IPS-18a (cell line): ENCODE data around the gene PRUNE2.
A peak's percentile ranks its signal among the peaks of the same experiment; 100 is the strongest.
"Not testable (repeated sequence)": the region's sequence is repeated elsewhere in the genome, so short reads cannot be mapped to it uniquely, and the experiment has no call there.

ENCODE experiments used
- H3K27ac ChIP-seq: one replicate; pipeline ENCODE4 v1.5.1; 2013; ENCODE audit warnings: low read length
- H3K27me3 ChIP-seq: one replicate; pipeline ENCODE4 v1.6.1; 2013; ENCODE audit warnings: mild to moderate bottlenecking, low read length; ENCODE audit not compliant: control insufficient read depth, insufficient read depth
- H3K36me3 ChIP-seq: one replicate; pipeline ENCODE4 v1.6.1; 2013; ENCODE audit warnings: low read depth, low read length; ENCODE audit not compliant: control insufficient read depth
- H3K4me1 ChIP-seq: one replicate; pipeline ENCODE4 v1.6.1; 2013; ENCODE audit warnings: low read depth, low read length; ENCODE audit not compliant: control insufficient read depth
- H3K4me3 ChIP-seq: one replicate; pipeline ENCODE4 v1.5.1; 2013; ENCODE audit warnings: low read length
- H3K9ac ChIP-seq: one replicate; pipeline ENCODE4 v1.6.1; 2013; ENCODE audit warnings: mild to moderate bottlenecking, low read length, moderate library complexity
- H3K9me3 ChIP-seq: one replicate; pipeline ENCODE4 v1.6.1; 2013; ENCODE audit warnings: low read depth, low read length; ENCODE audit not compliant: control insufficient read depth

Gene PRUNE2

DNA sequence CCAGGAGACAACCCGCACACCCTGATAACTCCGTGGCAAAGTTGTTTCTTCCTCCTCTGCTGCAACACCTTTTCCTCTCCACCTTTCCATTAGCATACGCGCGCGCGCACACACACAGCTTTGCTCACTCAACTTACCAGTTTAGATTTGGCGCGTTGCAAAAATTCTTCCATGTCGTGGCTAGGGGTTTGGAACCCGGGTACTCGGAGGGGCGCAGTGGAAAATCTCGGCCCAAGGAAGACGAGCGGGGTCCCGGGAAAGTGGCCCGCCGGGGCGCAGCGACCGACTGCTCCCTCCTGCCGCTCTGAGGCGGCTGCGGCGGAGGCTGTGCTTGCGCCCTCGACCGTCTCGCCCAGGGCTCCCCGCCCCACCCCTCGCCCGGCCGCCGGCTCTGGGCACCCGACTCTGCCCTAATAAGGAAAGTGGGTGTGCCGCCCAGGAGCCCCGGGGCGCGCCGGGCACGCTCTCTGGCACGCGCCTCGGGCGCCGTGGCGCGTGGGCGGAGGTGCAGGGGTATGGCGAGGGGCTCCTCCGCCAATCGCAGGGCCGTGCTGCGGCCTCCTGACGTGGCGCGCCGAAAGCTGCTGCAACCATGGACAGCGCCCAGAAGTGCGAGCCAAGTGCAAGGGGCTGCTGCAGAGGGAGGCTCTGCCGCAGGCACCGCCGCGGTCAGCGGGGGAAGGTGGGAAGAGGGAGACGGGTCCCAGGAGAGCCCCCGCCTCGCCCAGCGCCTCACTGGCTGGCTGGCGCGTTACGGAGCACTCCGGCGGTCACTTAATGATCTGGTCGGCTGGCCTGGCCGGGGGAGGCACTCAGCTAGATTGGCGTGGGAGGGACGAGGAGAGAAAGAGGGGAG, at the start of gene PRUNE2:
PRUNE2 (minus strand) TSS at position 324 of the 856 bp plus-strand sequence; CDS start at position 173, 151 bp downstream.
- Histone ChIP-seq H3K27ac (no peak within 1 kb of the TSS), H3K9me3 (no peaks in the 10 kb centered on the region), H3K36me3 (no peaks in the 10 kb centered on the region), H3K9ac (peak within 1 kb of the TSS; percentile 70), H3K4me3 (peak within 1 kb of the TSS; percentile 94), H3K27me3 (peaks cover 43% of the 10 kb centered on the region), H3K4me1 (peaks cover 12% of the 10 kb centered on the region)

DNA sequence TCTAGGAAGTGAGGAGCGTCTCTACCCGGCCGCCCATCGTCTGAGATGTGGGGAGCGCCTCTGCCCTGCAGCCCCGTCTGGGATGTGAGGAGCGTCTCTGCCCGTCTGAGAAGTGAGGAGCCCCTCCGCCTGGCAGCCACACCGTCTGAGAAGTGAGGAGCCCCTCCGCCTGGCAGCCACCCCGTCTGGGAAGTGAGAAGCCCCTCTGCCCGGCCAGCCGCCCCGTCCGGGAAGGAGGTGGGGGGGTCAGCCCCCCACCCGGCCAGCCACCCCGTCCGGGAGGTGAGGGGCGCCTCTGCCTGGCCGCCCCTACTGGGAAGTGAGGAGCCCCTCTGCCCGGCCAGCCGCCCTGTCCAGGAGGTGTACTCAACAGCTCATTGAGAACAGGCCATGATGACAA, 49.5 kb upstream of the PRUNE2 start:
- not testable (repeated sequence) for H3K4me1 ChIP-seq, H3K9ac ChIP-seq, H3K27me3 ChIP-seq, H3K27ac ChIP-seq, H3K4me3 ChIP-seq, H3K36me3 ChIP-seq, H3K9me3 ChIP-seq

- Histone ChIP-seq H3K4me1 (no peaks in the 10 kb centered on the region), H3K9ac (no peak overlapping the region), H3K36me3 (no peaks in the 10 kb centered on the region), H3K4me3 (no peak overlapping the region), H3K27me3 (no peaks in the 10 kb centered on the region), H3K27ac (no peak overlapping the region), H3K9me3 (no peaks in the 10 kb centered on the region)
These were observed 44.0 kb upstream of the PRUNE2 start for GRCh38 chr9:76949865-76950264.

DNA sequence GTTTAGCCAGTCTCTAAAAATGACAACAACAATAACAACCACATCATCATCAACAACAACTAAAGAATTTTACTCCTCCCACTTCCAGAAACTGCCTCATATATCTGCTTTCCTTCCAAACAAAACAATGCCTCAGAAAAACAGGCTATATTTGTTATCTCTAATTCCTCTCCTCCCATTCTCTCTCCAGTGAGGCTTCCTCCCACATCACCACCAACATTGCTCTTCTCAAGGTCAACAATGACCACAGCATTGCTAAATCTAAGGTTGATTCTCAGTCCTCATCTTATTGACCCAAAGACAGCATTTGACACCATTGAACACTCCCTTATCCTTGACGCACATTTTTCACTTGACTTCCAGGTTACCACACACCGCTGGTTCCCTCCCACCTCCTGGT, 38.1 kb upstream of the PRUNE2 start:
- Histone ChIP-seq H3K4me1 (no peaks in the 10 kb centered on the region), H3K9ac (no peak overlapping the region), H3K36me3 (no peaks in the 10 kb centered on the region), H3K27me3 (no peaks in the 10 kb centered on the region), H3K27ac (no peak overlapping the region), H3K9me3 (no peaks in the 10 kb centered on the region), H3K4me3 (no peak overlapping the region)

DNA sequence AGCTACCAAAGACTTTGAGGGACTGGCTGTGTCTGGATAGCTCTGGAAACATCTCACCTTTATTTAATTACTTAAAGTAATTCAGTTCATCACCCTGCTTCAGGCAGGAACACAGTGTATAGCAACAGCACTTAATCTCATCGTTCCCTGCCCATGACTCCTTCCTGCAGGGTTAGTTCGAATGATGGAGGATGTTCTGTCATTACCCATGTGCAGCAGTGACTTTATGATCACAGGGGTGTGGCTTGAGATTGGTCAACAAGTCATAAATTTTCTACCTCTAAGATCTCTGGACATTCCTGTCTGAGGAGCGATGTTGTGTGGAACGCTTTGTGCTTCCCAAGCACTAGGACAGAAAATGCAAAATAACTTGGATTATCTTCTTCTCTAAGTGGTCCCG, 37.1 kb upstream of the PRUNE2 start:
- H3K27me3 ChIP-seq = no peaks in the 10 kb centered on the region
- no peaks in the 10 kb centered on the region for H3K4me1 ChIP-seq
- H3K36me3 ChIP-seq = no peaks in the 10 kb centered on the region
- no peak overlapping the region for H3K4me3 ChIP-seq
- H3K27ac ChIP-seq = no peak overlapping the region
- H3K9me3 ChIP-seq = no peaks in the 10 kb centered on the region
- H3K9ac ChIP-seq = no peak overlapping the region

- peaks cover 2% of the 10 kb centered on the region for H3K4me1 ChIP-seq
- H3K9ac ChIP-seq = no peak overlapping the region
- H3K27ac ChIP-seq = no peak overlapping the region
- H3K27me3 ChIP-seq = no peaks in the 10 kb centered on the region
- H3K4me3 ChIP-seq = no peak overlapping the region
- no peaks in the 10 kb centered on the region for H3K36me3 ChIP-seq
- H3K9me3 ChIP-seq = no peaks in the 10 kb centered on the region
These were observed 26.8 kb upstream of the PRUNE2 start for GRCh38 chr9:76932757-76933156.

GRCh38 chr9:76932265-76932664, 26.4 kb upstream of the PRUNE2 start:
- Histone ChIP-seq H3K9me3 (no peaks in the 10 kb centered on the region), H3K27me3 (no peaks in the 10 kb centered on the region), H3K9ac (no peak overlapping the region), H3K4me3 (no peak overlapping the region), H3K36me3 (no peaks in the 10 kb centered on the region), H3K27ac (no peak overlapping the region), H3K4me1 (peaks cover 2% of the 10 kb centered on the region)

GRCh38 chr9:76927540-76928240, 21.8 kb upstream of the PRUNE2 start:
- Histone ChIP-seq H3K9me3 (no peaks in the 10 kb centered on the region), H3K27ac (no peak overlapping the region), H3K9ac (no peak overlapping the region), H3K27me3 (no peaks in the 10 kb centered on the region), H3K4me3 (no peak overlapping the region), H3K36me3 (no peaks in the 10 kb centered on the region), H3K4me1 (no peaks in the 10 kb centered on the region)

- Histone ChIP-seq H3K4me3 (no peak overlapping the region), H3K27me3 (no peaks in the 10 kb centered on the region), H3K9me3 (no peaks in the 10 kb centered on the region), H3K36me3 (no peaks in the 10 kb centered on the region), H3K27ac (no peak overlapping the region), H3K9ac (no peak overlapping the region), H3K4me1 (no peaks in the 10 kb centered on the region)
These were observed 20.9 kb upstream of the PRUNE2 start for GRCh38 chr9:76926846-76927245.

DNA sequence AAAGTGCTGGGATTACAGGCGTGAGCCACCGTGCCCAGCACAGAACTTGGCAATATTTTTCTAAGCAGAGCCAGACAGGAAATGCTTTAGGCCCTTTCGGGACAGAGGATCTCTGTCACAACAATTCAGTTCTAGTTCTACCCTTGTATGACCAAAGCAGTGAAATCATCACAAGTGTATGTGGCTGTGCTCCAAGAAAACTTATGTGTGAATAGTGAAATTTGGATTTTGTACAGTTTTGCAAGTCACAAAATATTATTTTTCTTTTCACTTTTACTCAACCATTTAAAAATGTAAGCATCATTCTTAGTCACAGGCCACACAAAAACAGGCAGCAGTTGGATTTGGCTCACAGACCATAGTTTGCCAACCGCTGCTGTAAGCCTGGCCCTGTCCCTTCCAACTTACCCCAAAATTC, 20.4 kb upstream of the PRUNE2 start:
- no peaks in the 10 kb centered on the region for H3K27me3 ChIP-seq
- no peak overlapping the region for H3K27ac ChIP-seq
- no peak overlapping the region for H3K4me3 ChIP-seq
- no peak overlapping the region for H3K9ac ChIP-seq
- no peaks in the 10 kb centered on the region for H3K4me1 ChIP-seq
- H3K36me3 ChIP-seq = no peaks in the 10 kb centered on the region
- H3K9me3 ChIP-seq = no peaks in the 10 kb centered on the region

DNA sequence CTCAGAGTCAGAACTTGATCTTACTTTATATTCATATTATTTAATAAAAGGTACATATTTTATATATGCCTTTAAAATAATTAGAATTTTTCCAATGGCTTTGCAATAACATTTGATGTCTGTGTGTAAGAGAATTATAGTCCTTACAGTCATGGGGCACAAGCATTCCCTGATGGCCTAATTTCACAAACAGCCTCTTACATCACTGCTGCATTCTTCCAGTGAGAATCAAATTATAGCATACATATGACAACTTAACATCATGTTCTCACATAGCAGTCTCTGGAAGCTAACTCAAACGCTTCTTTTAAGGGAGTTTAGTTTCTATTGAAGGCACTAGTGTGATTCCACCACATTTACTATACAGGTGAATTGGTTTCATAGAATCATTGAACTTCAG, 15.3 kb upstream of the PRUNE2 start:
- Histone ChIP-seq H3K27me3 (no peaks in the 10 kb centered on the region), H3K9me3 (no peaks in the 10 kb centered on the region), H3K36me3 (no peaks in the 10 kb centered on the region), H3K9ac (no peak overlapping the region), H3K27ac (no peak overlapping the region), H3K4me3 (no peak overlapping the region), H3K4me1 (no peaks in the 10 kb centered on the region)

DNA sequence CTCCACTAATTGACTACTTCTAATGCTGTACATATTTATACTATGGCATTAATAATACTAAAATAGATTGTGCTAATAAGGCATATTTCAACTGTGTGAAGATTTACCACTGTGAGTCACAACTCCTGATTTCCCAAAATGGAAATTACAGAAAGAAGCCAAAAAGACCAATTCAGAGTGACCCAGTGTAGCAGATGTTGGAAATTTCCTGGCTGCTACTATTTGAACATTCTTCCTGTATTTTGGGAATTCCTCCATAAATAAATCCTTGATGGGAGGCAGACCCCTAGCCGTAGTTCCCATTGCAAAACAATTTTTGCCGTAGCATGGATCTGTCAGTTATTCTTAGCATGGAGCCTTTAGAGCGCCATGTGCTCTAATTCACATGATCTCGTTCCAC, 11.4 kb upstream of the PRUNE2 start:
- Histone ChIP-seq H3K27ac (no peak overlapping the region), H3K27me3 (no peaks in the 10 kb centered on the region), H3K9ac (no peak overlapping the region), H3K9me3 (no peaks in the 10 kb centered on the region), H3K4me3 (no peak overlapping the region), H3K4me1 (no peaks in the 10 kb centered on the region), H3K36me3 (no peaks in the 10 kb centered on the region)
